ENCODE measurements around the gene ZFYVE27. TPM values are rescaled to one million over a fixed set of nuclear protein-coding genes. Genes with fewer than 3 reads are reported as not detected.

The ZFYVE27 gene
- total and polyA plus RNA-seq, 10 of the 15 experiments (the other 5 are each of a cell fraction or from before 2014, with no cell fraction given), result 1.1 to 28.9 (median 21.4) TPM

- TF ChIP-seq FOS (IDR thresholded peaks at IDR 0.05; ENCODE audit: borderline replicate concordance, extremely low read depth, insufficient read length) (no peak), ZNF687 (IDR thresholded peaks at IDR 0.05) (peak; percentile 97), CREM (IDR thresholded peaks at IDR 0.05; ENCODE audit: low read depth) (no peak), MEF2A (IDR thresholded peaks at IDR 0.05; ENCODE audit: insufficient read depth, low read depth, low read length) (no peak), EGR1 (IDR thresholded peaks at IDR 0.05; ENCODE audit: borderline replicate concordance in 1 of 2, low read depth in 2 of 2, low read length in 2 of 2) (0 out of 3 replicates have a peak, but pooled peaks of 1 of the 2 experiments have one; percentile 44), MYB (IDR thresholded peaks at IDR 0.05; ENCODE audit: borderline replicate concordance, low read depth, low read length) (no peak), SMARCA5 (IDR thresholded peaks at IDR 0.05) (0 out of 2 replicates have a peak, but pooled peaks have one; percentile 37), PML (IDR thresholded peaks at IDR 0.05; ENCODE audit: low read length) (no peak), CUX1 (IDR thresholded peaks at IDR 0.05; ENCODE audit: insufficient replicate concordance, low read depth, low read length) (no peak), NR2F1 (conservative IDR thresholded peaks at IDR 0.05) (no peak), ZNF274 (IDR thresholded peaks at IDR 0.05; ENCODE audit: insufficient read depth, insufficient read length) (no peak), RAD51 (IDR thresholded peaks at IDR 0.05) (no peak), RFX5 (IDR thresholded peaks at IDR 0.05; ENCODE audit: low read depth, low read length) (no peak), CEBPZ (IDR thresholded peaks at IDR 0.05; ENCODE audit: low read depth, low read length) (no peak), HSF1 (IDR thresholded peaks at IDR 0.05; ENCODE audit: low read depth, low read length) (no peak)
These were observed 23.0 kb upstream of the ZFYVE27 start (continued) for GRCh38 chr10:97713826-97714400.
